HG03565 (cell line): Measurements from ENCODE around the gene TMEM59L.

Source experiments
- ATAC-seq: cut with Tn5 transposase; IDR thresholded peaks from one replicate; pipeline ENCODE4 v1.9.1; 2021; ENCODE audit warnings: mild to moderate bottlenecking, moderate library complexity; ENCODE audit not compliant: unreplicated experiment

Gene TMEM59L

DNA sequence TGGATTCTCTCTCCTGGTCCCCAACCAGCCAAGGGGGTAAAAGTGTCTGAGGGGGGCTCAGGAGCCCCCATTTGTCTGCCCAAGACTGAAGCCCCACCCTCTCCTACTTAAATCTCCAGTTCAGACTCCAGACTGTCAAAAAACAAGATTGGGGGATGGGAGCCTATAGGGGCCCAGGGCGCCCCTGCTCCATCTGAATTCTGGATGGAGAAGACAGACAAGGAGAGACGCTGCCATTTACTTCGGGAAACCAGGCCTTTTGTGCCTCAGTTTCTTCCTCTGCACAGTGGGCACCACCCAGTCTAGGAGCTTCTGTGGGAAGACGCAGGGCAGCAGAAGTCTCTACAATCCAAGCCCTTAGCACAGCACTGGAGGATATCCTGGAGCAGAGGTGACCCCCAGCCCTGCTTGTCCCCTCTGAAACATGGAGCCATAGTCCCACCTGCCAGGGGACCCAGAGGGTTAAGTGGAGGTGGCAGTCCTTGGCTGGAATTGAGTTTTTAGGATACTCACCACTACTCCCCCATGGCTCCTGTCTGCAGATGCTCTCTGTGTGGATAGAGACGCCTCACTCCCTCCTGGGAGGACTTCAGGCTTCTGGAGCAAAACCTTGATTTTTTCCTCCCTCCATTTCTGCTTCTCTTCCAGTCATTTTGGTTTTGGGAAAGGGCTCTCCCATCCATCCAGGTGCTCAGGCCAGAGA lies 4.4 kb upstream of the TMEM59L start:
- no peak for ATAC-seq

DNA sequence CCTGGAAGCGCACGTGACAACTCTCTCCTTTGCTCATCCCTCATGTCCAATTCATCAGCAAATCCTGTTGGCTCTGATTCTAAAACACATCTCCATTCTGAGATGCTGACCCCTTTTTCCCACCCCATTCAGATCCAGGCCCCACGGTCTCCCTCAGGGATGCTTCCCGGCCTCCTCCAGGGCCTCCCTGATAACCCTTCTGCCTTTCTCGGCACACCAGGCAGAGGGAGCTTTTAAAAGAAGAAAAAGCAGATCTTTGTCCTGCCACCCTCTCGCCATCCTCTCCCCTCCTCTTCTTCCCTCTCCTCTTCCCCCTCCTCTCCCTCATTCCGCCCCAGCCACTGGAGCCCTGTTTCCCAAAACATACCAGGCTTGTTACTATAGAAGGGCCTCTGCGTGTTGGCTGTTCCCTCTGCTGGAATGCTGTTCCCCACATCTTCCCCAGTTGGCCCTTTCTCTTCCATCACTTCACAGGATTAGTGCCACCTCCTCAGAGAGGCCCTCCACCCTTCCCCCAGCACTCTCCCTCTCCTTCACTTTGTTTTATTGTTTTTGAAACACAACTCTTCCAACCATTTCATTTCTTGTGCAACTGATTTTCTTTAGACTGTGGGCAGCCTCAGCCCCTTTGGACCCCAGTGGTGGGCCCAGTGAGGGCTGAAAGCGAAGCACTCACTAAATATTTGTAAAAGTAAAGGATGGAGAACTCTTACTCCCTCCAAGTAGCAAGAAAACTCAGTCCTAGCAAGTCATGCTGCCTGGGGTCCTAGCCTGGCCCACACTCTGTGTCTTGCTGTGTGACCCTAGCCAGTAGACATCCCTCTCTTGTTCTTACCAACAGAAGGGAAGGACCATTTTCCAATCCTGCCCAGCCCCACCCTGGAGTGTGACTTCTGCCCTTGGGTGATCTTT lies 3.6 kb upstream of the TMEM59L start:
- no peak for ATAC-seq

DNA sequence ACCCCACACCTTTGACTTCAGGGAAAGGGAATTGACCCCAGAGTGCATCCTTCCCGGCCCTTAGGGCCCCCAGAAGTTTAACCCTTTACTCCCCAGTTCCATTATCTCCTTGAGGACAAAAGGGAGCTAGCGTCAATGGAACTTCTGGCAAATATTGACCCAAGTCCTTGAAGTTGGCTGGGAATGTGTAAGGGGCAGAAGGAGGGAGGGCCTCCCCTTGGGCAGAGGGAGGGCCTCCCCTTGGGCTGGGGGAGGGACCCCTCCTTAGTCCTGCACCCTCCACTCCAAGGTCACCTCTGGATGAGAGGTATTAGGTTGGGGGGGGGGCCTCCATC lies 3.0 kb upstream of the TMEM59L start:
- no peak for ATAC-seq

DNA sequence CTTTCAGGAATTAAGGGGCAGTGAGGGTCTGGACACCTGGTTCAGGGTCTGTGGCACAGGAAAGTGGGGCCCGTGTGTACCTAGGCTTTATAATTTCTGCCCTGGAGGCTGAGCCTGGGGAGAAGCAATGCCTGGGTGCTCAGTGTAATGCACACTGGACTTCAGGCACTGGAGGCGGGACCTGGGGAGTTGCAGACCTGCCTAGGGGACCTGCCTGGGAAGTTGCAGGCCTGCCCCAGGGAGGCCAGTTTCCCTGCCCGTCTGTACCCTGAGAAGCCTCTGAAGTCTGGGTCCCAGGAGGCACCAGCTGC lies 2.5 kb upstream of the TMEM59L start:
- ATAC-seq = no peak

DNA sequence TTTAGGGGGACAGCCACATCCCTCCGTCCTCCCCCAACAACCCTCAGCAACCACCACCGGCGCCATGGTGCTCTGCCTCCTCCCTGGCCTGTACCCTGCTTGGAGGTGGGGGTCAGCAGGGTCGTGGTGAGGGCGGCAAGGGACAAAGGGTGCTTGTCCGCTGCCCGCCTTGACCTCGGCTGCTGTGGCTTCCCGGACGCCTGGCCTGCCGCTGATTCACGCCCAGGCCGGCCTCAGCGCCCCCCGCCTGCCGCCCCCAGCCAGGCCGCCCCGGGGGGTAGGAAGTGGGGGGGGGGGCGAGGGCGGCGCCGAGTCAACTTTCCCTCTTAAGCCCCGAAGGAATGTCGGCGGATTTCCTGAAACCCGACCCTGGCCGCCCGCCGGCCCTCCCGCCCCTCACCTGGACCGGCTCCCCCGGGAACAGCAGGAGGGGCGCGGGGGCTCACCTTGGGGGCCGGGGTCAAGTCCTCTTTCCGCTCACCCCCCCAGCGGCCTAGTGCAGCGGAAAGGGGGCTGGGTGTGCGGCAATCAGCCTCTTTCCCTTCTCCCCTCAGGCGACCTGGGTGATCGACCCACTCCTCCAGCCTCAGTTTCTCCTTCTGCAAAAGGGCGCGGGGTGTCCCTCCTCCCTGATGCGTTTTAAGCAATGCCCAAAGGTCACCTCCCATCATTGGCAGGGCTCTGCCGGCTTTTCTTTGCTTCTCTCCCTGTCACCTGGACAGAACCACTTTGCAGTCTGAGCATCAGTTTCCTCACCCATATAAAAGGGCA lies 1.9 kb upstream of the TMEM59L start:
- ATAC-seq = no peak

DNA sequence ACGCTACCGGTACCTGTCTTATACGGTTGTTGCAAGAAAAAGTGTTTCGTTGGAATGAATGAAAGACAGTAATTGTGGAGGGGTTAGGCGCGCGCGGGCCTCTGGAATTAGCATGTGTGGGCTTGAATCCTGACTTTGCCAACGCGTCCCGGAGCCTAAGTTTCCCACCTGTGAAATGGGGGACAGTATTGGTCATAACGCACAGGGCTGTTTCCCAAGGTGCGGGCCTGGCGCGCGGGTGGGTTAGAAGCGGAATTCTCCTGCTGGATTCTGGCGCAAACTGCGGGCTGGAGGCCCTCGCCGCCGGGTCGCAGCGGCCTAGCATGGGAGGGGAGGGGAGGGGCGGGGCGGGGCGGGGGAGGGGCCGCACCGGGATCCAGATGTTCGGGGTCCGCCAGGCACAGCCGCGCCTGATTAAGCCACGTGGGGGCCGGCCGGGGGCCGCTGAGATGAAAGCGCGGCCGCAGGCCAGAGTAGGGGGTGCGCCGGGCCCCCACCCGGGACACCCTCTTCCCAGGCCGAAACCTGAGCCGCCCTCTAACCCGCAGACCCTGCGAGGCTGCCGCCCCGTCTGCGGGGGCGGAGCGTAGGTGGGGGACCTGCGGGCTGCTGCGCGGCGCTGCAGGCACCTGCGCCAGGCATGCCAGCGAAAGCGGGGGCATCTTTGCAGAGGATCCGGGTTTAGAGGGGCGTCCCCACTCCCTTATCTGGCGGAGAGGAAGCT lies 1.2 kb upstream of the TMEM59L start:
- no peak for ATAC-seq

DNA sequence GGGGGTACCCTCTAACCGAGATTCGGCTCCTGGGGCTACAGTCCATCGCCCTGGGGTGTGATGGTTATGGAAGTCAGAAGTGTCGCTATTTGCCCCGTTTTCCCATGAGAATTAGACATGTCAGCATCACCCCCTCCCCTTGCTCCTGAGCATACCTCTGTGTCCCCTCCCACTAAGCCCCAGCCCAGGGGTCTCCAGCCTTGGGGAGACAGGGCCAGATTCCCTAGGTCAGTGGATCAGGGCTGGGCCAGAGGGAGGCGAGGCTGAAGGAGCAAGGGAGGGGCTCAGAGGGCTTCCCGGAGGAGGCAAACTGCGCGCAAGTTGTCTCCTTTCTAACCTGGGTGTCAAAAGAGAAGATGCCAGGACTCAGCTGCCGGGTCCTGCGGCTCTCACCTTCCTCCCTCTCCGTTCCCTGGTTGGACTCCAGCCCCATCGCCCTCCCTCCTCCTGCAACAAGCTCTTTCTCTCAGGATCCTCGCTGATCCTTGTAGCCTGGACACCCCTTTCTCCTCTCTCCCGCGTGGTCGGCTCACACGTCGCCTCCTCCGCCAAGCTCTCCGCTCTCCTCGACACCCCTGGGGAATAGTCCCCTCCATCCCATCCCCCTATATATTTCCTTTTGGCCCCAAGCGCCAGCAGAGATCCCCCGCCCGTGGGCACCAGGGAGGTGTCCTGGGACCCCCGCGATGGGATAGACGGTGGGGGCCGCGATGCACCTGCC lies 459 bp upstream of the TMEM59L start:
- no peak for ATAC-seq

DNA sequence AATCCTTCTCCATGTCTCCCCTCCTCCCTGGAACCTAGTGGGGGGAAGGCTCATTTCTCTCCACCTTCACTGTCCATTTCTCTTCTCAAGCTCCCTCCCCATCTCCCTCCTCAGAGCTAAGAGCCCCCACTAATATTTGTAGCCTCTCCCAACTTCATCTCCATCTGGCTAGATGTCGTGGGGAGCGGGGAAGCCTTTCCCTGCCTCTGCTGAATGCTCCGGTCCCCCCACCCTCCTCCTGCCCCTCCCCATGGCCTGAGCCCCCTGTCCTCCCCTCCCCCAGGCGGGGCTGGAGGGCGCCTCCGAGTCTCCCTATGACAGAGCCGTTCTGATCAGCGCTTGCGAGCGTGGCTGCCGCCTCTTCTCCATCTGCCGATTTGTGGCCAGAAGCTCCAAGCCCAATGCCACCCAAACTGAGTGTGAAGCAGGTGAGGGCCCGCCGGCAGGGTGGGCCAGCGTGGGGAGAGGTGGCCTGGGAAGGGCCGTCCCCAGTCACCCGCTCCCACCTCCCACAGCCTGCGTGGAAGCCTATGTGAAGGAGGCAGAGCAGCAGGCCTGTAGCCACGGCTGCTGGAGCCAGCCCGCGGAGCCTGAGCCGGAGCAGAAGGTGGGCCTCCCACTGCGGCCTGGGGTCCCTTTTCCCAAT lies 1.0 kb downstream of the TMEM59L start:
- no peak for ATAC-seq

DNA sequence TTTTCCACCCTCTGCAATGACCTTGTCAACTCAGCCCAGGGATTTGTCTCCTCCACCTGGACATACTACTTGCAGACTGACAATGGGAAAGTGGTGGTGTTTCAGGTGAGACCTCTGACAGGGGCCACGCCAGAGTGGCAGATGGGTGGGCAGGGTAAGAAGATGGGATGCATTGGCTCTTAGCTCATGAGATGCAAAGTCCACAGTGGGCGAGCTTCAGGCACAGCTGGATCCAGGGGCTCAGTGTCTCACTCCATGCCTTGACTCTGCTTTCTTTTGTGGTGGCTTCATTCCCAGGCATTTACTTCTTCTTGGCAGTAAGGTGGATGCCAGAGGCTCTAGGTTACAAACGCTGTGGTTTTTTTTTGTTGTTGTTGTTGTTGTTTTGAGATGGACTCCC lies 3.4 kb downstream of the TMEM59L start:
- ATAC-seq = no peak

DNA sequence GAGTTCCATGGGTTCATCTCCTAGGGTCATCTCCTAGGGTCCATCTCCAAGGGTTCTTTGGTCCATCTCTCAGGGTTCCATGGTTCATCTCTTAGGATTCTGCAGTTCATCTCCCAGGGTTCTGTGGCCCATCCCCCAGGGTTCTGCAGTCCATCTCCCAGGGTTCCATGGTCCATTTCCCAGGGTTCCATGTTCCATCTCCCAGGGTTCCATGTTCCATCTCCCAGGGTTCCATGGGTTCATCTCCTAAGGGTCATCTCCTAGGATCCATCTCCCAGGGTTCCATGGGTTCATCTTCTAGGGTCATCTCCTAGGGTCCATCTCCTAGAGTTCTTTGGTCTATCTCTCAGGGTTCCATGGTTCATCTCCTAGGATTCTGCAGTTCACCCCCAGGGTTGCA lies 4.9 kb downstream of the TMEM59L start:
- no peak for ATAC-seq

DNA sequence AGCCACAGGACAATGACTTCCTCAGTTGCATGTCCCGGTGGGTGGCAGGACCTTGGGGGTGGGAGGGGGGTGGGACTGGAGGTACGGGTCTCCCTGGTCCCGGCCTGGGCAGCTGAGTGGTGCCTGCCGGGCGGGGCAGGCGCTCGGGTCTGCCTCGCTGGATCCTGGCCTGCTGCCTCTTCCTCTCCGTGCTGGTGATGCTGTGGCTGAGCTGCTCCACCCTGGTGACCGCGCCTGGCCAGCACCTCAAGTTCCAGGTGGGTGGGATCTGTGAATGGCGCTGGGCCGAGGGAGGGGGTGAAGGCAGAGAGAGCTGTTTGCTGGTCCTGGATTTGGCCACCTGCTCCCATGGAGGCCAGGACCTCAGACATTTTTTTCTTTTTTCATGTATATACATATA lies 5.6 kb downstream of the TMEM59L start:
- no peak for ATAC-seq

DNA sequence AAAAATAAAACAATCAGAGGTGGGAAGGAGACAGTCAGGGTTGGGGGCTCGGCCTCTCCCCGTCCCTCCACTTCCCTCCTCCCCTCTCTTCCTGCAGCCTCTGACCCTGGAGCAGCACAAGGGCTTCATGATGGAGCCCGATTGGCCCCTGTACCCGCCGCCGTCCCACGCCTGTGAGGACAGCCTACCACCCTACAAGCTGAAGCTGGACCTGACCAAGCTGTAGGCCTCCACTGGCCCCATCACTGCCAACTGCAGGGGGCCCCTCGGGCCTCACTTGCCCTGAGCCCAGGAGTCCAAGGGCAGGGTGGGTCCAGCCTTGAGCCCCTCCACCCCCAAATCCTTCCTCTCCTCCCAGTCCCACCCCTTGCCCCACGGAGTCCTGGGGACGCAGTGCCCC lies 7.6 kb downstream of the TMEM59L start:
- ATAC-seq = no peak

DNA sequence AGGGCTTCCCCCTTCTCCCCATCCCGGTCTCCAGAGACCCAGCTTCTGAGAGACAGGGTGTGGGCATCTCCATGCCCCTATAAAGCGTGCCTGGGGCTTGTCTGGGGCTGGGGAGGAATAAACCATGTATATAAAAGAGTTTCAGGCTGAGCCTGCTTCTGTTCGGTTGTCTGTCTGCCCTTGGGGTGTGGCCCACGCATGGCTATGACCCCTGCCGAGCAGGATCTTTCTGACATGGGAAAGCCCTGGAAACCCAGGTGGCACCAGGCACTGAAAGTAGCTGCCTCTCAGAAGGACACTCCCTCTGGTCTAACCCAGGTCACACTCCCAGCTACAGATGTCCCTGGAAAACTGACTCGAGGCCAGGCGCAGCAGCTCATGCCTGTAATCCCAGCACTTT lies 8.2 kb downstream of the TMEM59L start:
- no peak for ATAC-seq

DNA sequence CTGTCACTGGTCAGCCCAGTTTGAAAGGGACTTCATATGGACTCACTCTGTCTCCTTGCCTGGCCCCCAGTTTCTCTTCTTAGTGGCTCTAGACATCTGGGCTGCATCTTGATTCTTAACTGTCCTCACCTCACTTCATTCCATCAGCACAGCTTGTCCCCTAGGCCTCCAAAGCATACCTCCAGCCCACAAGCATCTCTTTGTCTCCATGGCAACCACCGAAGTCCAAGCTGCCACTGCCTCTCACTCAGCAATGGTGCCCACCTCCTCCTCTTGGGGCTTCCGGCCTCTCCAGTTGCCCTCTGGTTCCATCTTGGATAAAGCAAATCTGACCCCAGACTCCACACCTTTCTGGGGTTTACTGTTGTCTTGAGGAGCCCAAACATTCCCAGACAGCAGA lies 14.2 kb downstream of the TMEM59L start:
- ATAC-seq = no peak

DNA sequence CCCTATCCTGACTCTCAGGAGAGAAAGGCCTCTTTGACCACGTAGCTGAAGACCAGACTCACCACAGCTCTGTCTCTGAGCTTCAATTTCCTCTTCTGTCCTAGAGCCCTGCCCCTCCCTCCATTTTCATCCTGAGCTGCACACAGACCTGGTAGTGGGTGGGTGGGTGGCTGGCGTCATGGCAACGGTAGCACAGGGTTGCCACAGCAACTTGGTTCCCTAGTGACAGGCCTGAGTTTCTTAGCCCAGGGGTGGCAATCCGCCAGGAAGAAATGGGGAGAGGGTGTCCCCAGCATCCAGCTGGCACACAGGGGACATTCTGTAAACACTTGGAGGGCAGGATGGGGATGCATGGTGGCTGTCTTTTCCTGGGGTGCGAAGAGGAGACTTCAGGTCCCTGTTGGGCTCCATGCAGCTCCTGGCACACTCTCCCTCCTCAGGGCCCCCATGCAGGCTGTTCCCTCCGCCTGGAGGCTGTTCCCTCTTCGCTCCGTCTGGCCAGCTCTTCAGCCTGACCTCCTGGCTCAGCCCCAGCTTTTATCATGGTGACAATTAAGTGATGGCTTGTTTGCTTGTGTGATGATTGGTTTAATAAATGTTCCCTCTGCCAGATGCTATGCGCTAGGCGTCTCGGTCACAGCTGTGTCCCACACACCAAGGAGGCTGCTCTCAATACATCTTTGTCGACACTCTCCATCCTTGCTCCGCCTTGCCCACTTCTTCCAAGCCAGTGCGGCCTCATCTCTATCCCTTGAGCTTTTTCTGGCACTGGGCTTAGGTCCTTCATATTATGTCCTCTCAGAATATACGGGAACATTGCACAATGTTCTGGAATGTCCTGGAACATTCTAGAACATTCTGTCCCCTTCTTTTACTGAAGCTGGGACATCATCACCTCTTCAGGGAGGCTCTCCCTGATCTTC lies 16.8 kb downstream of the TMEM59L start:
- ATAC-seq = no peak

DNA sequence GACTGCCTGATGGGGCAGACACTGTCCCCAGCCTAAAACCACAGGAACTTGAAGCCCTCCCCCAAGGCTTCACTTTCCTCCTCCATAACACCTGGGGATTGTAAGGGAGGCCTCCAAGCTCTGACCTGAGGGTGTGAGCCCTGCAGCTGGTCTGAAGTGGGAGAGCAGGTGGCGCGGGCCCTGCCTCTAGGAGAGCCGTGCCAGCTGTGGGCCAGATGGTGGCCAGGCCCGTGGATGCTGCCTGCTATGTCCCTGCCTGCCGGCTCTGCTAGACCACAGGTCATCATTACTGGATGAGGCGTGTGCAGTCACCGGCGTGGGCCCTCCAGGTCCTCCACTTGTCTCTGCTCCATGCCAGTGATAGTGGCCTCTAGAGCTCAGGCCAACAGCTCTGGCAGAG lies 20.7 kb downstream of the TMEM59L start:
- no peak for ATAC-seq

DNA sequence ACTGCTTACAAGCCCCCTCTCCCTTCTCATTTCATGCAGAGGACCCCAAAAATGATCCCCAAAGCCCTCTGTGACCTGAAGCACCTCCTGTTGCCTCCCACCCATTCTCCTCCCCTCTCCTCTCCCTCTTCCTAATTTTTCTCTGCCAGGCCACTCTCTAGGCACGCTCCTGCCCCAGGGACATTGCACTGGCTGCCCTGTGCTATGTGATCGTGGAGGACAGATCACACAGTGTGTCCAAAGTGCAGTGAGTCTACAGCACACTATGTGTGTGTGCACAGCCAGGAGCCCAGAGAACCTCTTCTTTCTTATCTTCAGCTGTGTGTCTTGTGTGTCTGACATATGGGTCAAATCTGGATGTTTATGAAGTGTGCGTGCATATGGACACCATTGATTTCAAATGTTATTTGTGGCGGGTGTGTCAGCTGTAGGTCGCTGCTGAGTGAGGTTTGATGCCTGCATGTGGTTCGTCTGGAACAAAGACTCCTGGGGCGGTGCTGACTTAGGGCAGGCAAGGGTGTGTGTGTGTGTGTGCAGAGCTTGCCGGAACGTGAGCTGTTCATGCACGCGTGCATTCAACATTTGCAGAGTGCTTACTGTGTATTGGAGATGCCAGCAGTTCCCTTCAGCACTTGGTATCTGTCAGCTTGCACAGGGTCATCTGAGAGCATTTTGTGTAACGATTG lies 22.1 kb downstream of the TMEM59L start:
- no peak for ATAC-seq

DNA sequence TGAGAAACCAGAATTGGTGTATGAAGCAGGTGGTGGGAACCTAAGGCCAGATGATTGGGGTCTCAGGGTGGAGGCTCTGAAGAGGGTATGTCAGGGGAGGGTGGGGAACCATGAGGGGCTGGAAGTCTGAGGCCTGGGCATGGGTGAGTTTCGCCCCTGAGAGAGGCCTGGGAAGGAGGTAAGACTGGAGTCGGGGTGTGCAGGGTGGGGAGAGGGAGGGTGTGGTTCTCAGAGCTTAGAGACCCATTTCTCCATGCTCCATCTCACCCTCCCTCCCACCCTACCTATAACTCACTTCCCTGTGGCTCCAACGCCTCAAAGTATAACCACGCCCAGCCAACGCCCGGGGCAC lies 23.1 kb downstream of the TMEM59L start:
- no peak for ATAC-seq
